T-helper 9 cell (primary cell): ENCODE measurements around the gene PLAAT1.

Source experiments
- DNase-seq: peaks from one replicate; pipeline ENCODE4 v3.0.0-alpha.2; 2020
- total RNA-seq, 2 donors: gene quantifications; one replicate each; lab custom pipeline; 2026; lab: John Stamatoyannopoulos, UW

PLAAT1 gene
- 0 reads per million in 2 donors for total RNA-seq

- no peak for DNase-seq
Observed at GRCh38 chr3:193240850-193241706, at the start of gene PLAAT1. Gene PLAAT1 (plus strand): TSS chr3:193241222. CDS start chr3:193255651, 14,429 bp downstream.

- no peak for DNase-seq
Observed at GRCh38 chr3:193194371-193194770, 46.7 kb upstream of the PLAAT1 start.

DNA sequence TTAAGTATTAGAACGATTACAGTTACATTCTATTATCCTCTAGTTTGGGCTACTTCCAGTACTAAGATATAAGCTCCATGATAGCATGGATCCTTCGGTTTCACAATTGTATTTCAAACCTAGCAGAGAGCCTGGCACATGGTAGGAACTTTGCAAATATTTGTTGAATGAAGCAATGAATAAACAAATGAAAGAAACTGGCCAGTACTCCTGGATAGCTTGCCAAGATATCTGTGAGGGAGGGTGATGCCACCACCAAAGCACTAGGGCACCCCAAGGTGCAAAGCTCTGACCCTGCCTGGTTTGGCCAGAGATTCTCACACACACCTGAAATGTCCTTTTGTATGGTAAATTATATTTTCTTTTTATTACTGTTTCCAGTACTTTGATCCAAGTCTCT, 44.3 kb upstream of the PLAAT1 start:
- no peak for DNase-seq

- no peak for DNase-seq
Observed at GRCh38 chr3:193207290-193208273, 33.4 kb upstream of the PLAAT1 start.

GRCh38 chr3:193210618-193211017, 30.4 kb upstream of the PLAAT1 start:
- DNase-seq, result no peak

DNA sequence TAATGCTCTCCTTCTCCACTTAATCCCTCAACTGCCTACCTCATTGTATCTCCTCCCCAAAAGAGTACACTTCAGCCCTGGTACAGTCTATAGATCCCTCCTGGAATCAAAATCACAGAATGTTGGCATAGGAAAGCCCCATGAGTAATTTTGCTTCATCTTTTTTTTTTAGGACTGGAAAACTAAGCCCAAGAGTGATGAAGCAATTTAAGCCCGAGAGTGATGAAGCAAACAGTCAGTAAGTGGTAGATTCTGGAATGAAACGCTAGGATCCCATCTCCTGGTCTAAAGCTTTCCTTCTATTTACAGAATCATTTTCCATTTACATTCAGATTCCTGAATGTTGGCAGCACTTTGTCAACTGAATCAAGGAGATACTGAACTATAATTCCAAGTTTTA, 29.8 kb upstream of the PLAAT1 start:
- no peak for DNase-seq

- no peak for DNase-seq
Observed at GRCh38 chr3:193211984-193212383, 29.0 kb upstream of the PLAAT1 start.

DNA sequence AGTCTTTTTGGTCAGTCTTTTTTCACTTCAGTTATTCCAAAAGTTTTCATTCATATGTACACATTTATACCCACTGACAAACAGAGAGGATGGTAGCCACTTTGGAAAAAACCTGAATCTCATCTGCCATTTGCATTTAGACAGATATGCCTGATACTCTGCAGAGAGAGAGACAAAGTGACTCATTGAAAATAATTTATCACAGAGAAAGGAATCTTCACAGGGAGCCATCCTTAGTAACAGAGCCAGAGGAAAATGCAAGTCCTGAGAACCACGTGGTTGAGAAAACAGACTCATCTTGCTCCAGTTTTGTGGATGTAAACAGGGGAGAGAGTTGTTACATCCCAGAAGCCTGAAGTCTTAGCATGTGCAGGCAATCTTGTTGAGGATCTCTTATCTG, 28.2 kb upstream of the PLAAT1 start:
- no peak for DNase-seq

DNA sequence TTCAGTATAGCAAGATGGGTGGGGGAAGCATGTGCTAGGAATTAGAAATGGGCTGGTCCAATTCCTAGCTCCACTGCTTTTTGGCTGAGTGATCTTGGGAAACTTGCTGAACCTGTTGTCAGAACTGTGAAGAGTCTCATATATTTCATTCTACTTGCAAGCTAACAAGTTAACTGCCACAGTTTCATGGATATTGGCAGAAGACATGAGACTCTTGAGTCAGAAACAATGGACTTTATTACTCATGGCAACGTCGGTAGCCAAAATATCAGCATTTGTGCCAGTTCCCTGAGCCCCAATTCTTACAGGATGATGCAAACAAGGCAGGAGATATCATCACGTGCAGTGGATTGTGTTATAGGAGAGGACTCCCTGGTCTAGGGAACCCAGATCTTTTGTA, 26.6 kb upstream of the PLAAT1 start:
- DNase-seq, result no peak

GRCh38 chr3:193225302-193226125, 15.5 kb upstream of the PLAAT1 start:
- DNase-seq, result no peak

- DNase-seq, result no peak
Observed at GRCh38 chr3:193228206-193228605, 12.8 kb upstream of the PLAAT1 start.

GRCh38 chr3:193229851-193230420, 11.1 kb upstream of the PLAAT1 start:
- no peak for DNase-seq

- no peak for DNase-seq
Observed at GRCh38 chr3:193230610-193231009, 10.4 kb upstream of the PLAAT1 start.

GRCh38 chr3:193231201-193231600, 9.8 kb upstream of the PLAAT1 start:
- DNase-seq, result no peak

DNA sequence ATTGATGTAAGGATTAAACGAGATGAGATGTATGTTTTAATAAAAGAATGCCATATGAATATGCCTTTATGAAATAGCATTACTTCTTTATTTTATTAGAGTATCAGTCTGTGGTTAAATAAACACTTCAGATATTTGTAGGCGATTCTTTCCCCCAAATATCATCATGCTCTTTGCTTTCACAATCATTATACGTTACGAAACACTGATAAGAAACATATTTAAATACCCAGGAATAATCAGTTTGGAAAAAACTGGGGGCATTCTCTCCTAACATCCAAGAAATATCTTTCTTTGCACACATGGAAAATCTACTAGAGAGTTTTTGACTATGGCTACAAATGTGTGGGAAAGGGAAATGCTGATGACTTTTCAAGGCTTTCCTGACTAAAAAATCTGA, 4.4 kb upstream of the PLAAT1 start:
- DNase-seq, result no peak

DNA sequence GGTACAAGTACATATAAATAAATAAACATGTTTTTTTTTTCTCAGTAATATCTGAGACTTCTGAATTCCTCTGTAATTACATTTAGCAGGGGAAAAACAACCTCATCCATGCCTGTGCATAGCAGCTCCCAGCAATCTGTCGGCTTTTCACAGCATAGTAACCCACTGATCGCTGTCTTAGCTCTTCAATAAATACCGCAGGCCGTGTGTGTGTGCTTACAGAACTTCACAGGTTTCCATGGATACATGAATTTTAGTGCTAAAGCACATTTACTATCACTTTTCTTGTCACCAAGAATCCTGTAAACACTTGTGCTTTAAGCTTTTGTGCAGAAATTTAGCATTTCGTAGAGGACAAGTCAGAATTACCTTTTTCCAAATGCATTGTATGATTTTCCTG, 4.0 kb upstream of the PLAAT1 start:
- no peak for DNase-seq

DNA sequence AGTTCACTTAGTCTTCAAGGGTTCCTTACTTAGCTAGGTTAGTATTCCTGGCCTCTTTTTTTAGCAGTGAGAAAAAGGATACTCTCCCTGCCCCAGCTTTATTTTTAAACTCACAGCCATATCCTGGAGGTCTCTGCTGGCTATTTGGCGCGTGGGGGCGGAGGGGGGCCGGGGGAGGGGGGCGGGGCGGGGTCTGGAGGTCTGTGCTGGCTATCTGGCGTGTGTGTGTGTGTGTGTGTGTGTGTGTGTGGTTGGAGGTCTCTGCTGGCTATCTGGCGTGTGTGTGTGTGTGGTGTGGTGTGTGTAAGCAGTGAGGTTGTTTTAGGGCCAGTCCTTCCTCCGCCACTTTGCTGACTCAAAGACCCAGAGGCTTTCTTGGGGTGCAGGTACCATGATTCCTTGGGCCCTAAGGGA, 579 bp upstream of the PLAAT1 start:
- no peak for DNase-seq

GRCh38 chr3:193241716-193242115, 694 bp downstream of the PLAAT1 start:
- no peak for DNase-seq

DNA sequence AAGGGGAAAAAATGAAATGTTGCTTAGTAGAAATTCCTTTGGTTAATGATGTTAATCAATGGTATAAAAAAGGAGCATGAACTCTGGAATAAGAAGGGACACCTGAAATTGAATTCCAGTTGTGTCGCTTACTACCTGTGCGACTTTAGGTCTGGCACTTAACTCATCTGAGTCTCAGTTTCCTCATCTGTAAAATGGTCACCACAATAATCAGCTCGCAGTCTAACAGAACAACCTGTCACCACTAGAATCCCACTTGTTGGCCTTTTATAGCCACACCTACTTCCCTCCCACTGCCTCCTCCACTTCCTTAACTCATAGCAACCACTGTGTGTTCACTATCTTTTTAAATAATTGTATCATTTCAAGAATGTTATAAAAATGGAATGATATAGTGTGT, 2.5 kb downstream of the PLAAT1 start:
- DNase-seq, result no peak

DNA sequence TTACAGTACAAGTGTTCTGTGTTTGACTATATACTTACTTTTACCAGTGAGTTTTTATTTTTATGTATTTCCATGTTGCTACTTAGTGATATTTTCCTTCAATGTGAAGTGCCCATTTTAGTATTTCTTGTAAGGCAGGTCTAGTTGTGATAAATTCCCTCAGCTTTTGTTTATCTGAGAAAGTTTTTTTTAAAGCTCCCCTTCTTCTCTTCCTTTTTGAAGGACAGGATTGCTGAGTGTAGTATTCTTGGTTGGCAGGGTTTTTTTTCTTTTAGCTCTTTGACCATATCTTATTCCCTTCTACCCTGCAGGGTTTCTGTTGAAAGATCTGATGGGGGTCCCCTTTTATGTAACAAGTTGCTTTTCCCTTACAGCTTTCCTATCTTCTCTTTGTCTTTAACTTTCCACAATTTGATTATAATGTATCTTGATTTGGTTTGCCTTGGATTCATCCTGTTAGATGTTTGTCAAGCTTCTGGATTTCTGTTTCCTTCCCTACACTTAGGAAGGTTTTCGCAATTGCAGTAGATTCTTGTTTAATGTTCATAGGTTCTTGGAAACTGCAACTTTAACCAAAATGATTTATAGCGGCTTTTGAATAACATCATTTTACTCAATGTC, 7.9 kb downstream of the PLAAT1 start:
- no peak for DNase-seq

DNA sequence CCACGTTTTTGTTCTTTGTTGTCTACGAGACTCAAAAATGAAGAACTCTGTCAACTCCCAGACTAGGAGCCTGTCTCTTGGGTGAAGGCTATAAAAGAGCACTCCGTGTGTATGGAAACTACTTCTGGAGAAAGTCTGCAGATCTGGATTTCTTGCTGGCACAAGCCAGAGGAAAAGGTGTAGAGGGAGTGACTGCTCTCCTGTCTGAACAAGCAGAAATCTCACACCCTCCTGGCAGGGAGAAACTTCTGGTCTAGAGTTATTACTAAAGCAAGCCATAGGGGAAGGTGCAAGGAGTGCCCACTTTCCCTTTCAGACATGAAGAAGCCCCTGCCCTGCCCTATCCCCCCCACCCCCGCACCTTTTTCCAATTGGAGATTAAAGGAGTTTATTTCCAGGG, 9.5 kb downstream of the PLAAT1 start:
- no peak for DNase-seq
